Measurements from ENCODE around the gene ANAPC16. TPM values are rescaled to one million over a fixed set of nuclear protein-coding genes. Genes with fewer than 3 reads are reported as not detected.
A peak's percentile ranks its signal among the peaks of the same experiment; 100 is the strongest.
"Not testable (repeated sequence)": the region's sequence is repeated elsewhere in the genome, so short reads cannot be mapped to it uniquely, and the experiment has no call there.

ANAPC16 gene
- total RNA-seq, 1 donor from 2014 or later = 58.5 TPM

GRCh38 chr10:72208526-72208925 lies 7.3 kb upstream of the ANAPC16 start:
- not testable (repeated sequence) for H3K27me3 ChIP-seq (ENCODE audit: control insufficient read depth in 3 of 3, insufficient read depth in 3 of 3, low read length in 3 of 3); H3K4me1 ChIP-seq (ENCODE audit: control insufficient read depth in 3 of 3, insufficient read depth in 3 of 3, low read length in 3 of 3); H3K27ac ChIP-seq (ENCODE audit: low read depth, low read length); H3K4me3 ChIP-seq (ENCODE audit: low read length in 3 of 3); H3K9ac ChIP-seq (ENCODE audit: low read depth in 1 of 3, low read length in 3 of 3); H3K9me3 ChIP-seq (ENCODE audit: control insufficient read depth in 3 of 3, low read length in 3 of 3)
- H3K36me3 ChIP-seq (ENCODE audit: control insufficient read depth in 3 of 3, insufficient read depth in 3 of 3, low read length in 3 of 3) = peaks cover 4 to 13% (median 13%) of the 10 kb centered on the region in 3 donors

- H3K4me1 ChIP-seq (ENCODE audit: control insufficient read depth in 3 of 3, insufficient read depth in 3 of 3, low read length in 3 of 3) = peaks cover 3 to 13% (median 7%) of the 10 kb centered on the region in 3 donors
- H3K4me3 ChIP-seq (ENCODE audit: low read length in 3 of 3); H3K27me3 ChIP-seq (ENCODE audit: control insufficient read depth in 3 of 3, insufficient read depth in 3 of 3, low read length in 3 of 3); H3K9me3 ChIP-seq (ENCODE audit: control insufficient read depth in 3 of 3, low read length in 3 of 3); H3K9ac ChIP-seq (ENCODE audit: low read depth in 1 of 3, low read length in 3 of 3); H3K27ac ChIP-seq (ENCODE audit: low read depth, low read length): not testable (repeated sequence)
- H3K36me3 ChIP-seq (ENCODE audit: control insufficient read depth in 3 of 3, insufficient read depth in 3 of 3, low read length in 3 of 3) = peaks cover 4 to 13% (median 12%) of the 10 kb centered on the region in 3 donors
These were observed 4.4 kb upstream of the ANAPC16 start for GRCh38 chr10:72211381-72211780.

- peaks cover 4 to 13% (median 9%) of the 10 kb centered on the region in 3 donors for H3K36me3 ChIP-seq (ENCODE audit: control insufficient read depth in 3 of 3, insufficient read depth in 3 of 3, low read length in 3 of 3)
- not testable (repeated sequence) for H3K9ac ChIP-seq (ENCODE audit: low read depth in 1 of 3, low read length in 3 of 3); H3K9me3 ChIP-seq (ENCODE audit: control insufficient read depth in 3 of 3, low read length in 3 of 3); H3K4me3 ChIP-seq (ENCODE audit: low read length in 3 of 3); H3K27ac ChIP-seq (ENCODE audit: low read depth, low read length); H3K27me3 ChIP-seq (ENCODE audit: control insufficient read depth in 3 of 3, insufficient read depth in 3 of 3, low read length in 3 of 3)
- peaks cover 5 to 16% (median 10%) of the 10 kb centered on the region in 3 donors for H3K4me1 ChIP-seq (ENCODE audit: control insufficient read depth in 3 of 3, insufficient read depth in 3 of 3, low read length in 3 of 3)
These were observed 4.0 kb upstream of the ANAPC16 start for GRCh38 chr10:72211832-72212231.

- Histone ChIP-seq H3K4me3 (ENCODE audit: low read length in 3 of 3) (peak overlapping the region in 1 of 3 donors; percentile 55), H3K27me3 (ENCODE audit: control insufficient read depth in 3 of 3, insufficient read depth in 3 of 3, low read length in 3 of 3) (no peaks in the 10 kb centered on the region), H3K4me1 (ENCODE audit: control insufficient read depth in 3 of 3, insufficient read depth in 3 of 3, low read length in 3 of 3) (peaks cover 32 to 40% (median 38%) of the 10 kb centered on the region in 3 donors), H3K9ac (ENCODE audit: low read depth in 1 of 3, low read length in 3 of 3) (peak overlapping the region; percentile 1 to 66 (median 10)), H3K36me3 (ENCODE audit: control insufficient read depth in 3 of 3, insufficient read depth in 3 of 3, low read length in 3 of 3) (peaks cover 0 to 3% (median 3%) of the 10 kb centered on the region in 3 donors), H3K9me3 (ENCODE audit: control insufficient read depth in 3 of 3, low read length in 3 of 3) (no peaks in the 10 kb centered on the region), H3K27ac (ENCODE audit: low read depth, low read length) (peak overlapping the region; percentile 42)
These were observed 2.5 kb downstream of the ANAPC16 start for GRCh38 chr10:72218325-72218724.

- Histone ChIP-seq H3K9ac (ENCODE audit: low read depth in 1 of 3, low read length in 3 of 3) (peak overlapping the region; percentile 1 to 66 (median 23)), H3K27me3 (ENCODE audit: control insufficient read depth in 3 of 3, insufficient read depth in 3 of 3, low read length in 3 of 3) (no peaks in the 10 kb centered on the region), H3K36me3 (ENCODE audit: control insufficient read depth in 3 of 3, insufficient read depth in 3 of 3, low read length in 3 of 3) (peaks cover 0 to 3% (median 3%) of the 10 kb centered on the region in 3 donors), H3K4me3 (ENCODE audit: low read length in 3 of 3) (peak overlapping the region in 1 of 3 donors; percentile 55), H3K4me1 (ENCODE audit: control insufficient read depth in 3 of 3, insufficient read depth in 3 of 3, low read length in 3 of 3) (peaks cover 35 to 43% (median 42%) of the 10 kb centered on the region in 3 donors), H3K27ac (ENCODE audit: low read depth, low read length) (peak overlapping the region; percentile 42), H3K9me3 (ENCODE audit: control insufficient read depth in 3 of 3, low read length in 3 of 3) (no peaks in the 10 kb centered on the region)
These were observed 2.9 kb downstream of the ANAPC16 start for GRCh38 chr10:72218726-72219125.

- Histone ChIP-seq H3K4me3 (ENCODE audit: low read length in 3 of 3) (no peak overlapping the region), H3K27ac (ENCODE audit: low read depth, low read length) (peak overlapping the region; percentile 42), H3K36me3 (ENCODE audit: control insufficient read depth in 3 of 3, insufficient read depth in 3 of 3, low read length in 3 of 3) (peaks cover 0 to 7% (median 3%) of the 10 kb centered on the region in 3 donors), H3K9me3 (ENCODE audit: control insufficient read depth in 3 of 3, low read length in 3 of 3) (no peaks in the 10 kb centered on the region), H3K9ac (ENCODE audit: low read depth in 1 of 3, low read length in 3 of 3) (peak overlapping the region; percentile 1 to 66 (median 23)), H3K4me1 (ENCODE audit: control insufficient read depth in 3 of 3, insufficient read depth in 3 of 3, low read length in 3 of 3) (peaks cover 38 to 45% (median 43%) of the 10 kb centered on the region in 3 donors), H3K27me3 (ENCODE audit: control insufficient read depth in 3 of 3, insufficient read depth in 3 of 3, low read length in 3 of 3) (no peaks in the 10 kb centered on the region)
These were observed 3.5 kb downstream of the ANAPC16 start for GRCh38 chr10:72219235-72219814.

- Histone ChIP-seq H3K27ac (ENCODE audit: low read depth, low read length) (peak overlapping the region; percentile 30), H3K9ac (ENCODE audit: low read depth in 1 of 3, low read length in 3 of 3) (no peak overlapping the region), H3K36me3 (ENCODE audit: control insufficient read depth in 3 of 3, insufficient read depth in 3 of 3, low read length in 3 of 3) (peaks cover 2 to 10% (median 6%) of the 10 kb centered on the region in 3 donors), H3K27me3 (ENCODE audit: control insufficient read depth in 3 of 3, insufficient read depth in 3 of 3, low read length in 3 of 3) (no peaks in the 10 kb centered on the region), H3K4me3 (ENCODE audit: low read length in 3 of 3) (no peak overlapping the region), H3K4me1 (ENCODE audit: control insufficient read depth in 3 of 3, insufficient read depth in 3 of 3, low read length in 3 of 3) (peaks cover 31 to 45% (median 33%) of the 10 kb centered on the region in 3 donors), H3K9me3 (ENCODE audit: control insufficient read depth in 3 of 3, low read length in 3 of 3) (no peaks in the 10 kb centered on the region)
These were observed 4.8 kb downstream of the ANAPC16 start for GRCh38 chr10:72220637-72221036.

GRCh38 chr10:72221278-72221677 lies 5.5 kb downstream of the ANAPC16 start:
- peaks cover 31 to 45% (median 33%) of the 10 kb centered on the region in 3 donors for H3K4me1 ChIP-seq (ENCODE audit: control insufficient read depth in 3 of 3, insufficient read depth in 3 of 3, low read length in 3 of 3)
- H3K27me3 ChIP-seq (ENCODE audit: control insufficient read depth in 3 of 3, insufficient read depth in 3 of 3, low read length in 3 of 3) = no peaks in the 10 kb centered on the region
- H3K27ac ChIP-seq (ENCODE audit: low read depth, low read length) = peak overlapping the region; percentile 30
- H3K9ac ChIP-seq (ENCODE audit: low read depth in 1 of 3, low read length in 3 of 3) = no peak overlapping the region
- no peak overlapping the region for H3K4me3 ChIP-seq (ENCODE audit: low read length in 3 of 3)
- no peaks in the 10 kb centered on the region for H3K9me3 ChIP-seq (ENCODE audit: control insufficient read depth in 3 of 3, low read length in 3 of 3)
- peaks cover 2 to 10% (median 6%) of the 10 kb centered on the region in 3 donors for H3K36me3 ChIP-seq (ENCODE audit: control insufficient read depth in 3 of 3, insufficient read depth in 3 of 3, low read length in 3 of 3)

- Histone ChIP-seq H3K27ac (ENCODE audit: low read depth, low read length) (peak overlapping the region; percentile 59), H3K4me1 (ENCODE audit: control insufficient read depth in 3 of 3, insufficient read depth in 3 of 3, low read length in 3 of 3) (peaks cover 21 to 41% (median 26%) of the 10 kb centered on the region in 3 donors), H3K9ac (ENCODE audit: low read depth in 1 of 3, low read length in 3 of 3) (peak overlapping the region in 1 of 3 donors; percentile 33), H3K4me3 (ENCODE audit: low read length in 3 of 3) (no peak overlapping the region), H3K27me3 (ENCODE audit: control insufficient read depth in 3 of 3, insufficient read depth in 3 of 3, low read length in 3 of 3) (no peaks in the 10 kb centered on the region), H3K9me3 (ENCODE audit: control insufficient read depth in 3 of 3, low read length in 3 of 3) (no peaks in the 10 kb centered on the region), H3K36me3 (ENCODE audit: control insufficient read depth in 3 of 3, insufficient read depth in 3 of 3, low read length in 3 of 3) (peaks cover 2 to 10% (median 6%) of the 10 kb centered on the region in 3 donors)
These were observed 7.9 kb downstream of the ANAPC16 start for GRCh38 chr10:72223743-72224101.

- H3K9me3 ChIP-seq (ENCODE audit: control insufficient read depth in 3 of 3, low read length in 3 of 3); H3K4me3 ChIP-seq (ENCODE audit: low read length in 3 of 3); H3K27ac ChIP-seq (ENCODE audit: low read depth, low read length); H3K9ac ChIP-seq (ENCODE audit: low read depth in 1 of 3, low read length in 3 of 3); H3K36me3 ChIP-seq (ENCODE audit: control insufficient read depth in 3 of 3, insufficient read depth in 3 of 3, low read length in 3 of 3); H3K27me3 ChIP-seq (ENCODE audit: control insufficient read depth in 3 of 3, insufficient read depth in 3 of 3, low read length in 3 of 3): not testable (repeated sequence)
- H3K4me1 ChIP-seq (ENCODE audit: control insufficient read depth in 3 of 3, insufficient read depth in 3 of 3, low read length in 3 of 3) = peaks cover 19 to 43% (median 25%) of the 10 kb centered on the region in 3 donors
These were observed 8.4 kb downstream of the ANAPC16 start for GRCh38 chr10:72224191-72224590.
